ENCODE measurements around the gene BSX. TPM values are rescaled to one million over a fixed set of nuclear protein-coding genes. Genes with fewer than 3 reads are reported as not detected.

The BSX gene
- total RNA-seq, 1 donor from 2014 or later: not detected

DNA sequence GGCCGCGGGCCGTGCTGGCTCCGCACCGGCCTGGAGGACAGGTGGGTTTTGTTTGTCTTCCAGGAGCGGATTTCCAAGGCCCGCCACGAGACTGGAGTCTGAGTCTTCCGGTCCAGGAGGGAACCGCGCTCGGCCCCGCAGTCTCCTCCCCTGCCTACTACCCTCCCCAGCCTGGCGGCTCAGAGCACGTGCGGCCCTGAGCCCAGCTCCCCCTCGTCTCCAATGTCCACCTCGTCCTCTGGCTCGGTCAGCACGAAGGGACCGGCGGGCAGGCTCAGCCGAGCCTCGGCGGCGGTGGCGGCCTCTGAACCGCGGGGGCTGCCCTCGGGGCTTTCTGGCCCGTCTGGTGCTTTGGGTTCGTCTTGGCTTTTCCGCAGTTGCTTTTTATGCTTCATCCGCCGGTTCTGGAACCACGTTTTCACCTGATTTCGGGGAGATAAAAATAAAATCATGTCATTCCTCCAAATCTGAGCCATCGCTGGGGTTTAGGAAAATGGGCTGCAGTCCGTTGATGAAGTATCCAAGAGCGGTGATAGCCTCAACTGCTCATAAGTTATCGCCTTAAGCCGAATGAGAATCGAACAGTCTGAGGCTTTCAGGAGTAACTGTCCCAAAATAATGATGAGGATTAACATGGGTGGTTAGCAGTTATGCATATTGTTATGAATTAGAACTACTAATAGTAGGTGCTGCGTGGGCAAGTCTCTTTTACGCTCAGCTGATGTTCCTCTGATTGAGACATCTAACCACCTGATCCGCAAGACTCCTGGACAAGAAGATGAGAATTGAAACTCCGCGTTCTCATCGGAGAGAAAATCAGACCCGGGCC is 4.0 kb downstream of the BSX start:
- Mint-ChIP-seq H3K9me3 (ENCODE audit: unreplicated experiment) (peaks cover 7% of the 10 kb centered on the region), H3K36me3 (ENCODE audit: low read depth, unreplicated experiment) (no peaks in the 10 kb centered on the region), H3K4me1 (ENCODE audit: low read depth, unreplicated experiment) (peaks cover 7% of the 10 kb centered on the region), H3K27ac (ENCODE audit: unreplicated experiment) (peak overlapping the region; percentile 15), H3K27me3 (ENCODE audit: low read depth, unreplicated experiment) (peaks cover 93% of the 10 kb centered on the region), H3K4me3 (ENCODE audit: unreplicated experiment) (peak overlapping the region; percentile 0)
- no peak for FAIRE-seq
- peak; percentile 89 for TF ChIP-seq EZH2 (IDR thresholded peaks at IDR 0.05; ENCODE audit: insufficient read depth, low read length)
- TF ChIP-seq, protein P1, sequence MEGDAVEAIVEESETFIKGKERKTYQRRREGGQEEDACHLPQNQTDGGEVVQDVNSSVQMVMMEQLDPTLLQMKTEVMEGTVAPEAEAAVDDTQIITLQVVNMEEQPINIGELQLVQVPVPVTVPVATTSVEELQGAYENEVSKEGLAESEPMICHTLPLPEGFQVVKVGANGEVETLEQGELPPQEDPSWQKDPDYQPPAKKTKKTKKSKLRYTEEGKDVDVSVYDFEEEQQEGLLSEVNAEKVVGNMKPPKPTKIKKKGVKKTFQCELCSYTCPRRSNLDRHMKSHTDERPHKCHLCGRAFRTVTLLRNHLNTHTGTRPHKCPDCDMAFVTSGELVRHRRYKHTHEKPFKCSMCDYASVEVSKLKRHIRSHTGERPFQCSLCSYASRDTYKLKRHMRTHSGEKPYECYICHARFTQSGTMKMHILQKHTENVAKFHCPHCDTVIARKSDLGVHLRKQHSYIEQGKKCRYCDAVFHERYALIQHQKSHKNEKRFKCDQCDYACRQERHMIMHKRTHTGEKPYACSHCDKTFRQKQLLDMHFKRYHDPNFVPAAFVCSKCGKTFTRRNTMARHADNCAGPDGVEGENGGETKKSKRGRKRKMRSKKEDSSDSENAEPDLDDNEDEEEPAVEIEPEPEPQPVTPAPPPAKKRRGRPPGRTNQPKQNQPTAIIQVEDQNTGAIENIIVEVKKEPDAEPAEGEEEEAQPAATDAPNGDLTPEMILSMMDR (IDR thresholded peaks at IDR 0.05; ENCODE audit: insufficient read depth, low read depth, low read length): no peak
- no peak overlapping the region for H3K27ac ChIP-seq (ENCODE audit: low read depth, low read length)
- H3K36me3 ChIP-seq (ENCODE audit: insufficient read depth, low read length): no peaks in the 10 kb centered on the region
- no peaks in the 10 kb centered on the region for H3K9me3 ChIP-seq (ENCODE audit: insufficient read depth, low read depth, low read length)
- H3K79me2 ChIP-seq (ENCODE audit: insufficient read depth, low read length): no peaks in the 10 kb centered on the region
- H3K4me2 ChIP-seq (ENCODE audit: low read length): peak overlapping the region; percentile 57
- H2AFZ ChIP-seq (ENCODE audit: low read depth, low read length): peak overlapping the region; percentile 30
- no peak overlapping the region for H3K4me3 ChIP-seq (ENCODE audit: insufficient read depth, low read depth, low read length)
- peaks cover 97% of the 10 kb centered on the region for H3K27me3 ChIP-seq (ENCODE audit: insufficient read depth, low read length)
- DNase-seq (ENCODE audit: low read depth): no peak
- H4K20me1 ChIP-seq (ENCODE audit: insufficient read depth, low read length): peaks cover 16% of the 10 kb centered on the region
- H3K4me1 ChIP-seq (ENCODE audit: insufficient read depth, low read length): peaks cover 4% of the 10 kb centered on the region
- H3K9ac ChIP-seq (ENCODE audit: low read length): no peak overlapping the region

DNA sequence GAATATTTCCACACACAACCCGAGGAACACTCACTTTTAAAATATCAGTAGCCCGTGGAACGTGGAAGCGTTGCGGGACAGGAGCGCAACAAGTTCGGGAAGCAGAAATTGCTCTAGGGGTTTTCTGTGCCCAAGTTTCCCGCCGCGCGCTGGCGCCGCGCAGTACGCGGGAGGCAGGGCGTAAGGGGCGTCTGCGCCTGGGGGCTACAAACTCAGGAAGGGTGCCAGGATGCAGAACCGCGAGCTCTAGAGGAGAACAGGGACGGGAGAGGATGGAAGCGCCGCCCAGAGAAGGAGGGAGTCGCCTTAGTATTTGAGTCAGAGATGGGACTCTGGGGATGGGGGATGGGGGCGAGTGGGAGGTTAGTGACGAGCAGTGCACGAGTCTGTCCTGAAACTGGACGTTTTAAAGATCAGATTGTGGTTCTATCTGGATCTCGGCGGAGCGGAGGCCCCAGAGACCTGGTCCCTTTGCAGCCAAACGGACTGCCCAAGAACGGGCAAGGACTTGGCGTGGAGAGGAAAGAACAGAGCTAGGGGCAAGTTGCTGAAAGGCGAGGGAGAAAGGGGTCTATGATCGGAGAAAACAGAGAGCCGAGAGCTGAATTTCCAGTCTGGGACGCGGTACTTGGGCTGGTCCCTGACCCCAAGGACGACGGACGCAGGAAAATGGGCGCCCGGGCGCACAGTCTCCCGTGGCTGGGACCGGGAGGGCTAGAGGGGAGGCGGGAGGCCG is 4.7 kb downstream of the BSX start:
- Histone ChIP-seq H3K27me3 (ENCODE audit: insufficient read depth, low read length) (peaks cover 94% of the 10 kb centered on the region), H3K27ac (ENCODE audit: low read depth, low read length) (no peak overlapping the region), H3K4me2 (ENCODE audit: low read length) (peak overlapping the region; percentile 57), H2AFZ (ENCODE audit: low read depth, low read length) (peak overlapping the region; percentile 30), H3K79me2 (ENCODE audit: insufficient read depth, low read length) (no peaks in the 10 kb centered on the region), H3K9me3 (ENCODE audit: insufficient read depth, low read depth, low read length) (no peaks in the 10 kb centered on the region), H3K36me3 (ENCODE audit: insufficient read depth, low read length) (no peaks in the 10 kb centered on the region), H3K4me3 (ENCODE audit: insufficient read depth, low read depth, low read length) (no peak overlapping the region), H3K9ac (ENCODE audit: low read length) (no peak overlapping the region), H4K20me1 (ENCODE audit: insufficient read depth, low read length) (peaks cover 12% of the 10 kb centered on the region), H3K4me1 (ENCODE audit: insufficient read depth, low read length) (peaks cover 4% of the 10 kb centered on the region)
- no peaks in the 10 kb centered on the region for H3K36me3 Mint-ChIP-seq (ENCODE audit: low read depth, unreplicated experiment)
- peak overlapping the region; percentile 66 for H3K27ac Mint-ChIP-seq (ENCODE audit: unreplicated experiment)
- DNase-seq (ENCODE audit: low read depth) (no peak), FAIRE-seq (no peak)
- peaks cover 89% of the 10 kb centered on the region for H3K27me3 Mint-ChIP-seq (ENCODE audit: low read depth, unreplicated experiment)
- TF ChIP-seq EZH2 (IDR thresholded peaks at IDR 0.05; ENCODE audit: insufficient read depth, low read length): no peak
- TF ChIP-seq, protein P1 (IDR thresholded peaks at IDR 0.05; ENCODE audit: insufficient read depth, low read depth, low read length): no peak
- peak overlapping the region; percentile 74 for H3K4me3 Mint-ChIP-seq (ENCODE audit: unreplicated experiment)
- H3K4me1 Mint-ChIP-seq (ENCODE audit: low read depth, unreplicated experiment): peaks cover 7% of the 10 kb centered on the region
- peaks cover 7% of the 10 kb centered on the region for H3K9me3 Mint-ChIP-seq (ENCODE audit: unreplicated experiment)
